ENCODE results near the gene ARMCX6.

DNA sequence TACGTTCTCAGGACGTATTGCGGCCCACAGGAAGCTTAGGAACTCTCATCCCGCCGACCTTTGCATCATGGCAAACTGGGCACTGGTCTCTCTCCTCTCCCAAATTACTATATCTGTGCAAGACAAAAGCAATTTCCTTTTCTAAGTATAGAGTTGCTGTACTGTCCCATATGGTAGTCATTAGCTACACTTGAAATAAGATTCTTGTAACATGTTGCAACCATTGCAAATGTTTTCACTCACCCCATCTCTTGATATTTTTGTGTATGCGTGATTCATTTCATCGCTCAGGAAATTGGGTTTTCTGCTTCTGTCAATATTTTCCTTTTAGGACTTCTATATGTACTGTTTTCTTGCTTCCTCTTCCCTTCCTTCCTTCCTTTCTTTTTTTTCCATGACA, 15.7 kb downstream of the ARMCX6 start:
- TF ChIP-seq, protein P1, sequence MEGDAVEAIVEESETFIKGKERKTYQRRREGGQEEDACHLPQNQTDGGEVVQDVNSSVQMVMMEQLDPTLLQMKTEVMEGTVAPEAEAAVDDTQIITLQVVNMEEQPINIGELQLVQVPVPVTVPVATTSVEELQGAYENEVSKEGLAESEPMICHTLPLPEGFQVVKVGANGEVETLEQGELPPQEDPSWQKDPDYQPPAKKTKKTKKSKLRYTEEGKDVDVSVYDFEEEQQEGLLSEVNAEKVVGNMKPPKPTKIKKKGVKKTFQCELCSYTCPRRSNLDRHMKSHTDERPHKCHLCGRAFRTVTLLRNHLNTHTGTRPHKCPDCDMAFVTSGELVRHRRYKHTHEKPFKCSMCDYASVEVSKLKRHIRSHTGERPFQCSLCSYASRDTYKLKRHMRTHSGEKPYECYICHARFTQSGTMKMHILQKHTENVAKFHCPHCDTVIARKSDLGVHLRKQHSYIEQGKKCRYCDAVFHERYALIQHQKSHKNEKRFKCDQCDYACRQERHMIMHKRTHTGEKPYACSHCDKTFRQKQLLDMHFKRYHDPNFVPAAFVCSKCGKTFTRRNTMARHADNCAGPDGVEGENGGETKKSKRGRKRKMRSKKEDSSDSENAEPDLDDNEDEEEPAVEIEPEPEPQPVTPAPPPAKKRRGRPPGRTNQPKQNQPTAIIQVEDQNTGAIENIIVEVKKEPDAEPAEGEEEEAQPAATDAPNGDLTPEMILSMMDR (IDR thresholded peaks at IDR 0.05; ENCODE audit: poor library complexity) = no peak
- TF ChIP-seq EZH2phosphoT487 (IDR thresholded peaks at IDR 0.05; ENCODE audit: low read depth, severe bottlenecking, unreplicated experiment) = no peak

Data from hepatocyte (in vitro differentiated cells).